Fibroblast of the conjunctiva (primary cell): Measurements from ENCODE around the gene SELENOO.

ENCODE experiments used
- DNase-seq: peaks from one replicate; pipeline ENCODE4 v3.0.0-alpha.2; 2010; ENCODE audit warnings: low read depth

The SELENOO gene

GRCh38 chr22:50216684-50217520 lies 16.1 kb downstream of the SELENOO start:
- no peak for DNase-seq

GRCh38 chr22:50217543-50218152 lies 16.8 kb downstream of the SELENOO start:
- DNase-seq: no peak

GRCh38 chr22:50218153-50218995 lies 17.6 kb downstream of the SELENOO start:
- no peak for DNase-seq

GRCh38 chr22:50218996-50219727 lies 18.4 kb downstream of the SELENOO start:
- peak; percentile 82 for DNase-seq

GRCh38 chr22:50219800-50220602 lies 19.2 kb downstream of the SELENOO start:
- no peak for DNase-seq

GRCh38 chr22:50220603-50221409 lies 20.0 kb downstream of the SELENOO start:
- DNase-seq: no peak

- no peak for DNase-seq
These were observed 20.8 kb downstream of the SELENOO start for GRCh38 chr22:50221410-50222300.

- DNase-seq: no peak
These were observed 21.7 kb downstream of the SELENOO start for GRCh38 chr22:50222508-50222907.

- no peak for DNase-seq
These were observed 23.3 kb downstream of the SELENOO start for GRCh38 chr22:50224071-50224470.

GRCh38 chr22:50225200-50225969 lies 24.6 kb downstream of the SELENOO start:
- DNase-seq: no peak

GRCh38 chr22:50226063-50226874 lies 25.5 kb downstream of the SELENOO start:
- no peak for DNase-seq

- DNase-seq: no peak
These were observed 26.0 kb downstream of the SELENOO start for GRCh38 chr22:50226875-50227165.

- DNase-seq: no peak
These were observed 26.9 kb downstream of the SELENOO start for GRCh38 chr22:50227579-50228215.

GRCh38 chr22:50228366-50228765 lies 27.6 kb downstream of the SELENOO start:
- no peak for DNase-seq

GRCh38 chr22:50229370-50229769 lies 28.6 kb downstream of the SELENOO start:
- no peak for DNase-seq

GRCh38 chr22:50232481-50233151 lies 31.8 kb downstream of the SELENOO start:
- no peak for DNase-seq

GRCh38 chr22:50233223-50233622 lies 32.4 kb downstream of the SELENOO start:
- no peak for DNase-seq
